ENCODE measurements around the gene WWOX. TPM values are rescaled to one million over a fixed set of nuclear protein-coding genes. Genes with fewer than 3 reads are reported as not detected.

WWOX gene
- total RNA-seq, 1 donor, result 8.2 TPM

DNA sequence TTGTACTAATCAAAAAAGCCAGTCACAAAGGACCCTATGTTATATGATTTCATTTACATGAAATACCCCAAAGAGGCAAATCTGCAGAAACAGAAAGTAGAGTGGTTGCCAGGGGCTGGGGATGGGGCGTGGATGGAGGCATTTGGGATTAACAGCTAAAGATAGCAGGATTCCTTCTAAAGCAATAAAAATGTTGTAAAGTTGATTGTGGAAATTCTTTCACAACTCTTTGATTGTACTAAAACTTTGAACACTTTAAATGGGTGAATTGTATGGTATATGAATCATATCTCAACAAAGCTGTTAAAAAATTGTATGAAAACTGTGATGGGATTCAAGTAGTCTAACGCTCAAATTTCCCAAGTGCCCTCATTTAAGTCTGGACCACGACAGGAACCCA lies 870.3 kb downstream of the WWOX start:
- no peak overlapping the region for H3K4me3 ChIP-seq (ENCODE audit: low read depth, low read length)
- DNase-seq (ENCODE audit: low read depth), result no peak
- TF ChIP-seq, protein P1, sequence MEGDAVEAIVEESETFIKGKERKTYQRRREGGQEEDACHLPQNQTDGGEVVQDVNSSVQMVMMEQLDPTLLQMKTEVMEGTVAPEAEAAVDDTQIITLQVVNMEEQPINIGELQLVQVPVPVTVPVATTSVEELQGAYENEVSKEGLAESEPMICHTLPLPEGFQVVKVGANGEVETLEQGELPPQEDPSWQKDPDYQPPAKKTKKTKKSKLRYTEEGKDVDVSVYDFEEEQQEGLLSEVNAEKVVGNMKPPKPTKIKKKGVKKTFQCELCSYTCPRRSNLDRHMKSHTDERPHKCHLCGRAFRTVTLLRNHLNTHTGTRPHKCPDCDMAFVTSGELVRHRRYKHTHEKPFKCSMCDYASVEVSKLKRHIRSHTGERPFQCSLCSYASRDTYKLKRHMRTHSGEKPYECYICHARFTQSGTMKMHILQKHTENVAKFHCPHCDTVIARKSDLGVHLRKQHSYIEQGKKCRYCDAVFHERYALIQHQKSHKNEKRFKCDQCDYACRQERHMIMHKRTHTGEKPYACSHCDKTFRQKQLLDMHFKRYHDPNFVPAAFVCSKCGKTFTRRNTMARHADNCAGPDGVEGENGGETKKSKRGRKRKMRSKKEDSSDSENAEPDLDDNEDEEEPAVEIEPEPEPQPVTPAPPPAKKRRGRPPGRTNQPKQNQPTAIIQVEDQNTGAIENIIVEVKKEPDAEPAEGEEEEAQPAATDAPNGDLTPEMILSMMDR (IDR thresholded peaks at IDR 0.05; ENCODE audit: insufficient read depth, low read depth, low read length), result no peak

DNA sequence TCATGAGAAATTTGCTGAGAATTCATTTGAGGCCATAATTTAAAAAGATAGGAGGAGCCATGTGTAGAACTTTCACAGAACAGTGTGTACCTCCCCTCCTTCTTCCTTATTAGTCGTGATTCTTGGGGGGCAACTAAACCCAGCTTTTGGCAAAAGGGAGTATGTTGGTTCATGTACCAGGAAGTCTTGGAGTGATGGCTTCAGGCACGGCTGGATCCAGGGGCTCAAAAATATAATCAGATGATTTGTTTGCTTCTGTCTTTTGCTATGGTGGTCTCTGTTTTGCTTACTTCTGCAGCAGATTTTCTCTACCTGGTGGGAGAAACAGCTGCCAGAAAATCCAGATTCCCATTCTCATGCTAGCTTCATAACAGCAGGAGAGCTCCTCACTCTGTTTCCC lies 871.2 kb downstream of the WWOX start:
- TF ChIP-seq, protein P1 (IDR thresholded peaks at IDR 0.05; ENCODE audit: insufficient read depth, low read depth, low read length), result no peak
- no peak overlapping the region for H3K4me3 ChIP-seq (ENCODE audit: low read depth, low read length)
- DNase-seq (ENCODE audit: low read depth), result no peak

- TF ChIP-seq, protein P1 (IDR thresholded peaks at IDR 0.05; ENCODE audit: insufficient read depth, low read depth, low read length), result no peak
- DNase-seq (ENCODE audit: low read depth), result no peak
- H3K4me3 ChIP-seq (ENCODE audit: low read depth, low read length), result no peak overlapping the region
These were observed 872.6 kb downstream of the WWOX start for GRCh38 chr16:78972006-78972405.

GRCh38 chr16:78972986-78973385 lies 873.5 kb downstream of the WWOX start:
- no peak for DNase-seq (ENCODE audit: low read depth)
- TF ChIP-seq, protein P1 (IDR thresholded peaks at IDR 0.05; ENCODE audit: insufficient read depth, low read depth, low read length), result no peak
- H3K4me3 ChIP-seq (ENCODE audit: low read depth, low read length), result no peak overlapping the region

- no peak overlapping the region for H3K4me3 ChIP-seq (ENCODE audit: low read depth, low read length)
- DNase-seq (ENCODE audit: low read depth), result no peak
- TF ChIP-seq, protein P1 (IDR thresholded peaks at IDR 0.05; ENCODE audit: insufficient read depth, low read depth, low read length), result no peak
These were observed 876.8 kb downstream of the WWOX start for GRCh38 chr16:78976212-78976611.

- DNase-seq (ENCODE audit: low read depth), result no peak
- no peak overlapping the region for H3K4me3 ChIP-seq (ENCODE audit: low read depth, low read length)
- TF ChIP-seq, protein P1 (IDR thresholded peaks at IDR 0.05; ENCODE audit: insufficient read depth, low read depth, low read length), result no peak
These were observed 881.4 kb downstream of the WWOX start for GRCh38 chr16:78980825-78981224.

DNA sequence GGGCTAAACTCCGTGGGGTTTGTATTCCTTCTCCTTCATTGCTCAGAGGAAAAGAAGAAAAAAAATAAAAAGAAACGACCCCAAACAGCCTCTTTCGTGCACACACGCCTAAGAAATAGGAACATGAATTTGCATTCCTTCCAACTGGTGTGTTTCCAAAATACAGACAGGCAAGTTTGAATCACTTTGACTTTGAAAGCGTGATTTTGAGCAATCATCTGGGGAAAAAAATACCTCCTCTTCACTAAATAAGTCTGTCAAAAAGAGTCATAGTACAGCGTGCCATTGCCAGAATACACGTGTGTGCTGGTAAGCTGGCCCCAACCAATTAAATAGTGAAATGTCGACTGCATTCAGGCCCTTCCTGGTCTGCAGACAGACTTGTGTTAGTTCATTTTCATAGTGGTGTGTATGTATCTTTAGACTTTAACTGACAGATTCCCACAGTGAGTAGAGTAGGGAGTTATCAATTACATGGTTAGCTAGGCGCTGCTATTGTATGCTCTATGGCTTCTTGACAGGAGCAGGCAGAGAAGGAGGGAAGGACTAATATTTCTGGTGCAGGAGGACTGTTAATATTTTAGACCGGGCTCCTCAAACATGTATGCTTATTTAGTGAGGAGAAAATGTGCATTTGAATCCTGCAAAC lies 882.8 kb downstream of the WWOX start:
- TF ChIP-seq, protein P1 (IDR thresholded peaks at IDR 0.05; ENCODE audit: insufficient read depth, low read depth, low read length), result no peak
- no peak for DNase-seq (ENCODE audit: low read depth)
- no peak overlapping the region for H3K4me3 ChIP-seq (ENCODE audit: low read depth, low read length)
